Activated CD4-positive, alpha-beta T cell treated with anti-CD3 and anti-CD28 coated beads, Interleukin-2, Interleukin-4, amounts not matched to agents 100 ng/mL and 50 ng/mL, durations not matched to agents 16 hours and 8 hours (primary cell): Measurements from ENCODE around the gene WWOX.

Experiments used
- DNase-seq: peaks from one replicate; pipeline ENCODE4 v3.0.0-alpha.2; 2020; ENCODE audit warnings: low spot score

WWOX gene

GRCh38 chr16:78742501-78743283 is 643.2 kb downstream of the WWOX start:
- DNase-seq, result peak; percentile 92

DNA sequence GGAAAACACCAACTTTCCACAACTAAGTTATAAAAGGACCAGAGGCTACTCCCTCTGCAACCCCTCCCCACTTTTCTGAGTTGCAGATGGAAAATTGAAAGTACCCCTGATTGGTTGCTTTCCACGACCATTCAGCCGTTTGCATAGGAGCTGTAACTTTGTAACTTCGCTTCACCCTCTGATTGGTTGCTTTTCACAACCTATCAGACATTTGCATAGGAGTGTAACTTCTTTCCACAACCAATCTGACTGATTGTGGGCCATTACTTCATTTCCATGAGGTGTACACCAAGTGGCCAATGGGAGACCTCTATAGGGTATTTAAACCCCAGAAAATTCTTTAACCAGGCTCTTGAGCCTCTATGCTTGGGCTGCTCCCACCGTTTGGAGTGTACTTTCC is 644.1 kb downstream of the WWOX start:
- DNase-seq, result peak; percentile 16

GRCh38 chr16:78744099-78744498 is 644.6 kb downstream of the WWOX start:
- no peak for DNase-seq

DNA sequence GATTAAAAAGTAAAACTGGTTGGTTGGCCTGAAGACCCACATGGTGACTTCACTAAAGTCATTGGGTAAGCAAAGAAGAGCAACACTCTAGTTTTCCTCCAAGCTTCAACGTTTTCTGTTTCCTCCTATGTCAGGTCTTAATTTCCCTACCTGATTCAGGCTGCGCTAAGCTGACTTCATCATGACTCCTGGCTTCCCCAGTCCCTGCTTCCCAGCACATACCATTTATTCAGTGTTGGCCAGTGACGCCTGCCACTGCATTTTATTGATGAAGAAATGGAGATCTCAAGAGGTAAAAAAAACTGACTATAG is 645.3 kb downstream of the WWOX start:
- DNase-seq, result no peak

- DNase-seq, result no peak
These were observed 645.9 kb downstream of the WWOX start for GRCh38 chr16:78745108-78746019.

GRCh38 chr16:78746718-78747117 is 647.3 kb downstream of the WWOX start:
- DNase-seq, result no peak

DNA sequence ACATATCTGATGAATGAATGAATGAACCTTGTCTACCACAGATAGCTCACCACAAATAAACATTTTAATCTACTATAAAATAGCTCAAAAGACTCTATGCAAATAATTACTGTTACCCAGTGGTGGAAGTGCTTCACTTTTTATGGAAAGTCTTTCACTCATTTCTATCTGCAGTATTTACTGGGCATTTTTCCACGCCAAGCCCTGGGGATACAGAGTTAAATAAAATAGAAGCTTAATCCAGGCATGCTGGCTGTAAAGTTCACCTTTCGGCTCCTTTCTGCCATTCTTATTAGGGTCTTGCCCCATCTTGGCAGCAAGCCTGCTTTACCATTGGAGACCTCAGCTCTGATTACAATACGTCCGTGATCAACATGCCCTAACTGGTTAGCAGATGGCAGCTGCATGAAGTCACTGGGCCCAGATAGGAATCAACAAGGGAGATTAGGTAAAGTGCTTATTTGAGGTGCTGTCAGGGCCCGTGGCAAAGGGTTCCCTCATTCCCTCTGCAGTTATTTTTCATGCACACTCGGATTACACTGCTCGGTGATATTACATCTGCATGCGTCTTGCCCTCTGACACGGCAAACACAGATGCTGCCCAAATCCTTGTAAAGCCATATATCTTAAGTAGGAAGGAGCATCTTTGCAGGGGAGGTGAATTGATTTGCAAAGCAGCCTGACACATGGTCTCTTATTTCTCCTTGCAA is 648.9 kb downstream of the WWOX start:
- DNase-seq, result no peak

DNA sequence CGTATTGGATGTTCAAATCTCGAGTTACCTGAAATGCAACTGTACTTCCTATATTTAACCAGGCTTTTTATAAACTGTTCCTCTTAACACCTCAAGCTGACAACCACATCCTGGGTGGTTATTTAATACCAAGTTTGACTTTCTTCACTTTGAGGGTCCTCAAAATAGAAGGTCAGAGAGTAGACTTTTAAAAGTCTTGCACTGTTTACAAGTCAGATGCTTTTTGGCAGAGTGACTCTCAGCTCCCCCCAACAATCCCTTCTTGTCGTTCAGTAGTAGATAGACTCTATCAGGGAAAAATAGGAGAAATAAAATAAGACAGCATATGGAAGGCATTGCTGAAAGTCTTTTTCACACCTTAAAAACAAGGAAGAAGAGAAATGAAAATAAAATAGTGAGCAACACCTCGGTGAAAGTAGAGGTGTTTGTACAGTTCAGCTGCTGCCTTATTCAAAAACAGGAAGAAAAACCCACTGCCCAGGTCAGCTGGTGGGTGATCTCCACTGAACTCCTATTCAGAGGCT is 650.4 kb downstream of the WWOX start:
- DNase-seq, result no peak

GRCh38 chr16:78750611-78751010 is 651.2 kb downstream of the WWOX start:
- DNase-seq, result no peak

DNA sequence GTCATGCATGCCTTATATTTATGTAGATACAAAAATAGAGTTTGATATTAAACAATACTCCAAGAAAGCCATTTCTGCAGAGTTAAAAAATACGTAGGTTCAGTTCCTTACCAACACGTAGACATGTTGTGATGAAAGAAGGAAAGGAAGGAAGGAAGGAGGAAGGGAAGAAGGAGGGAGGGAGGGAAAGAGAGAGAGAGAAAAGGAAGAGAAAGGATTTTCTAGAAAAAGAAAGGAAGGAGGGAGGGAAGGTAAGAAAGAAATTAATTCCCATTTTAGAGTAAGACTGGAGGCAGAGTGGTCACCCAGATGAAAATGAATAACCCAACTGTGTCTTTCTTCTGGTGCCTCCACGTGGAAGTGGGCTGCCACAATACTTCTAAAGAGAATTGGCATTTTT is 652.1 kb downstream of the WWOX start:
- DNase-seq, result no peak

DNA sequence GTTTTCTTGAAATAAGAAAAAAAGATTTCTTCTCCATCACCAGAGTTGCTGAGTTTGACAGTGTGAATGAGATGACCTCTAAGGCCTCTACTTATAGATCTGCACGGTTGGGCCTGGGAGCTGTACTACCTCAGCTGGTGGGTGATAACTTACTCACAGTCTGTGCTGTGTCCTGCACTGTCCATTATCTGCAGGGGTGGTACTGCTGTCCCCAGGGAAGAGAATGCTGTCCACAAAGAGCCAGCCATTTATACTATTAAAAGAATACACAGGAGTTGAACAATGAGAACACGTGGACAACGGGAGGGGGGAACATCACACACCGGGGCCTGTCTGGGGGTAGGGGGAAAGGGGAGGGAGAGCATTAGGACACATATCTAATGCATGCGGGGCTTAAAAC is 655.3 kb downstream of the WWOX start:
- no peak for DNase-seq

DNA sequence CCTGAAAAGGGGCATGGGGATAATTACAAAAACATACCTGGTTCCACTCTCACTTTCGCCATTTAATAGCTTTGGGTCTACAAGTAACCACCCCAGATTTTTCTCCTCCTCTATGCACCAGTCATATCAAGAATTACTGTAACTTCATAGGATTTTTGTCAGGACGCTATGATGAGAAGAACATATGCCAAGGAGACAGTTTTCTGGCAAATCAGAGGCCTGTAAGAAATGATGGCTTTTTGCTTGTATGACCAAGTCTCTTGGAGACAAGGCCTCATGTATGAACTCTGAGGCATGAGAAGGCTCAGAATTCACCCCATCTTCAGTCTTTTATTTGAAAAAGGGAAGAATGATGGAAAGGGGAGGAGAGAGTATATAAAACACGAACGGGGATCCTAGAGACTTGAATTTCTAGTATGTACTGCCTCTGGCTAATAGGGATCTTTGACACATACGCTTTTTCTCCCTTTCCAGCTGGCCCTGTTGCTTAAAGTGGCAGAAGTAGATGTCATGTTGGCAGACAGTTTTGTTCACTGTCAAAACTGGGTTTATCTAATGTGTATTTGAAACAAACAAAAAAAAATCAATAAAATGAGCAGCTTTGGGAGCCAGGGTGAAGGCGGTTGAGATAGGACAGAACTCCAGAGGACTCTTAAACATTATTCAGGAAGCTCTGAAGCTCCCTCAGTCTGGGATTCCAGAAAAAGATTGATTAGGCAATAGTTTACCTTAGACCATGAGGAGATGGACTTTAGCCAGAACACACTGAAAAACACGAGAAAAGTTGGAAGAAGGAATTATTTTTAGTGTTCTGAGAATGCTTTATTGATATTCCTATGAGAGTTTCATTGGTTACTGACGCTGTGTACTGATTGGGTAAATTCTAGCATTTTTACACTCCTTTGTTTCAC is 656.6 kb downstream of the WWOX start:
- no peak for DNase-seq

DNA sequence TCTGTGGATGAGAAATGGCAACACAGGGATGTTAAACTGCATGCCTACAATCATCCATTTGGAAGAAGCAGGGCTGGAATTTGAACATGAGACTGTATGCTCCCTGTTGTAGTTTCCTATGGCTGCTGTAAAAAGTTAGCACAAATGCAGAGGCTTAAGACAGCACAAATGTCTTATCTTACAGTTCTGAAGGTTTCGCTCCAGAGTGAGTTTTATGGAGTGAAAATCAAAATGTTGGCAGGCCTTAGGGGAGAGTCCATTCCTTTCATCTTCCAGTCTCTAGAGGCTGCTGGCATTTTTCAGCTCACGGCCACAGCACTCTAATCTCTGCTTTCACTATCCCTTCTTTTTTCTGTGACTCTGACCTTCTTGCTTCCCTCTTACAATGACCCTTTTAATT is 660.1 kb downstream of the WWOX start:
- no peak for DNase-seq

GRCh38 chr16:78760611-78761010 is 661.2 kb downstream of the WWOX start:
- DNase-seq, result no peak

DNA sequence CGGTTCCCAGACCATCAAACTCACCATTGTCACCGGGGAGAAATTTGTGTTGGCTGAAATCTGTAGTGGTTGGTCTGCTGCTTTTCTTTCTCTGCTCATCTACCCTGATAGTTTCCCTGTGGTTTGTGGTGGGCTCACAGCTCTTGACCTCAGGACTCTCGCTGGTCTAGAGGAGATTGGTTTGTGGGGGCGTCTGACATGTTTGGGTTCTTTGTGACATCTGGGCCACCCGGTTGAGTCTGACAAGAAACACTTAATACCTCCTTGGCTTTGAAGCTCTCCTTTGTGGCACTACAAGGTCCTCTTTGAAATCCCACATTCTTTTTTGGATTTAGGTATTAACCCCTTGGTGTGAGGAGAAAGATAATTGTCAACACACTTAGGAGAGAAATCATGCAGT is 662.0 kb downstream of the WWOX start:
- DNase-seq, result no peak

DNA sequence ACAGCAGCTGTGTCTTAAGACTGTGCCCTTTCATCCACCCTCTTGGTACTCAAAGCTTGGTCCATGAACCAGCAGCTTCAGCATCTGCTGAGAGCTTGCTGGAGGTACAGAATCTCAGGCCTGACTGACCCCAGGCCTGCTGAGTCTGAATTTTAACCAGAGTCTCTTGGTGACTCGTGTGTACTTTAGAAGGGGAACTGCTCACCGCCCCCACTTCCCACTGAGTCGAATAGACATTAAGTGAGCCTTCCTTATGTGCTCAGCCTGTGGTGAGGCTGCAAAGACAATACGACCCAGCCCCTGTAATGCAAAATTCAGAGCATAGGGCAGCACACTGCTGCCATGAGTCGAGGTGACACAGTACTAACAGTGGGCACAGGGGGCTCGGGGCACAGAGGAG is 662.8 kb downstream of the WWOX start:
- no peak for DNase-seq

GRCh38 chr16:78763821-78764440 is 664.5 kb downstream of the WWOX start:
- no peak for DNase-seq

DNA sequence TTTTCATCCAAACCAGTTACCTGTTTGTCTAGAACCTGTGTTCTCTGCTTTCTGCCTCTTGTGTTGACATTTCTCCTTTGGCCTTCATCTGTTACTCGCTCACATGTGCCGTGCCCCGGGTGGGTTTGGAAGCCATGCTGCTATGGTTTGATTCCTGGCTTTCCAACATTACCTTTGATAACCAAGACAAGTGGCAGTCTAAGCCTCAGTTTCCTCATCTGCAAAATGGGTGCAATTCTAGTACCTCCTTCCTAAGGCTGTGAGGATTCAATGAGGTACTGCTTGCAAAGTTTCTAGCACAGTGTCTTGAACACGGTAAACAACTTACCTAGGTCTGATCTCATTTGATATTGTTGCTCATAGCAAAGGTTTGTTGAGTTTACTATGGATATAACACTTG is 665.0 kb downstream of the WWOX start:
- no peak for DNase-seq

GRCh38 chr16:78768226-78768625 is 668.8 kb downstream of the WWOX start:
- DNase-seq, result no peak

DNA sequence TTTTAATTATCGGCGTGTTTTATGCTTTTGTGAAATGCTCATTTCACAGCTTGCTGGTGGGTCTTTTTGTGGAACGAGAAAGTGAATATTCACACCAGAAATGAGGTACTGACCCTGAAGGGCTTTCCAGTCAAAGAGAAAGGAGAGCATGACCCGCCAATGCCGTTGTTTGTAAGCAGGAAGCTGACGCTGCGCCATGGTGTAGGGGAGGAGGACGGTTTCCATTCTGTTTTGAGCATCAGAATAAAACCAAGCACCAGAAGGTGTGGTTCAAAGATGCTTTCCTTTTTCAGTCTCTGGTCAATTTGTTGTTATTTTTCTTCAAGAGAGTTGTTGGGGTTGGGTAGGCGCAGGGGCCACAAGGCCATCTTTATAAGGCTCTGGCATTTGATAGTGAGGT is 669.3 kb downstream of the WWOX start:
- peak; percentile 71 for DNase-seq
